PC-9 (cell line): Measurements from ENCODE around the gene UGT2A3.

Experiments used
- CTCF ChIP-seq: fragments of 200-600 bp; sonication (generic); conservative IDR thresholded peaks from 2 replicates; pipeline ENCODE4 v1.6.1; 2017; ENCODE audit warnings: mixed run types, antibody characterized with exemption, mild to moderate bottlenecking, moderate library complexity
- EZH2 ChIP-seq: fragments of 200-600 bp; sonication (generic); IDR thresholded peaks from 2 replicates; pipeline ENCODE4 v1.8.0; 2017; ENCODE audit warnings: antibody characterized with exemption, low read depth

DNA sequence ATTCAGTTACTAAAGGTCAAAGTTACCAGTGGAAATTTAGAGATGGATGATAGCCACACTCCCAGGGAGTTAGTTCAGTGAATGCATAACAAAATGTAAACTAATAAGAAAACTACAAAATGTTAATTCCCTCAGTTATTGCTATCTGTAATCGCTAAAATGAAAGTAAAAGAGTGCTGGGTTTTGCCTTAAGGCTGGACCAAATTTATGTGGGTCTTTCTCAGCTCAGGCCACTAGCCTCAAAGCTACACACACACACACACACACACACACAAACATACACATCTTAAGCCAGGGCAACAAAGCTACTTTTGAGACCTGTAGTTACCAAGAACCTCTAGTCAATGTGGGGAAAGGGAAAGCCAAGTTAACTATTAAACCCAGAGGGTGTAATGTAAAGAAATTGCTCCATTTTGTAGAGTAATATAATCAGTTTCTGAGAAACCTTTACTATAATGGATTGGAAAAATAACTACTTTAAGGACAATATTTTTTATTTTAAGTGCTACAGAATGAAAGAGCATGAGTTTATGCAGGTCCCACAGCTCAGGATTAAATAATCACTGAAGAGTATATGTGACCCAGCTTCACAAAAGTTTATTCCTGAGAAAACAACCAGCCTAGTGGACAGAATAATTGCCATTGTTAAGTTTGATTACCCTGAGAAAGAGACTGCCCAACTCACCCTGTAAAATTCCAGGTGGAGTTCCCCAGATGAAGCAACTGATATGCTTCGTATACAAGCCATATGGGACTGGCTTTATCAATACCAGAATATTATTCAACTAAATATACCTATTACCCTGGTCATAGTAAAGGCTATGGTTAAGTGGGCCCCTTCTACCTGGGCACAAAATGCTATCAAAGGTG lies 8.9 kb upstream of the UGT2A3 start:
- no peak for TF ChIP-seq CTCF
- TF ChIP-seq EZH2 = no peak
